K562 (cell line): ENCODE results near the gene BBX. TPM values are rescaled to one million over a fixed set of nuclear protein-coding genes. Genes with fewer than 3 reads are reported as not detected.

Experiments
- CHCHD3 ChIP-seq: fragments of 250-450 bp; sonication (Bioruptor Pico); IDR thresholded peaks from 2 replicates; pipeline ENCODE4 v2.1.2; 2022; ENCODE audit warnings: mild to moderate bottlenecking
- CHD2 ChIP-seq: IDR thresholded peaks from 2 replicates; pipeline ENCODE4 v1.6.1; 2011; ENCODE audit warnings: low read depth, low read length
- ELF2 ChIP-seq: fragments of 250-450 bp; sonication (Bioruptor Pico); IDR thresholded peaks from 2 replicates; pipeline ENCODE4 v1.5.0; 2021; ENCODE audit warnings: mild to moderate bottlenecking
- HCFC1 ChIP-seq: IDR thresholded peaks from 2 replicates; pipeline ENCODE4 v1.6.1; 2012; ENCODE audit warnings: low read depth, low read length, improper control_type of control experiment
- HLTF ChIP-seq: fragments of 450-650 bp; IDR thresholded peaks from 2 replicates; pipeline ENCODE4 v1.6.1; 2016
- HSF4 ChIP-seq: fragments of 250-450 bp; sonication (Bioruptor Pico); IDR thresholded peaks from 2 replicates; pipeline ENCODE4 v2.1.2; 2022; ENCODE audit warnings: mild to moderate bottlenecking, moderate library complexity, borderline replicate concordance
- JUND ChIP-seq, 2 experiments: IDR thresholded peaks; 2 replicates in 1 of 2; 3 replicates in 1 of 2; pipeline ENCODE4 v1.6.1; 2011; ENCODE audit warnings: borderline replicate concordance in 2 of 2, low read depth in 2 of 2, low read length in 2 of 2, improper control_type of control experiment in 1 of 2, missing biosample characterization in 1 of 2, missing genetic modification characterization in 1 of 2, missing genetic modification reagents in 1 of 2
- NR2C2 ChIP-seq, 2 experiments: fragments of 200-800 bp in 1 of 2; sonication (Bioruptor generic) in 1 of 2; sonication (generic) in 1 of 2; formaldehyde crosslinking in 1 of 2; IDR thresholded peaks; 2 replicates each; pipeline versions ENCODE4 v1.6.1 to v1.8.0; 2016 to 2022; ENCODE audit warnings: mild to moderate bottlenecking in 1 of 2, missing compliant biosample characterization in 1 of 2, missing genetic modification characterization in 1 of 2, missing genetic modification reagents in 1 of 2
- POLR2AphosphoS5 ChIP-seq: IDR thresholded peaks from 2 replicates; pipeline ENCODE4 v1.6.1; 2011; ENCODE audit warnings: mild to moderate bottlenecking, low read depth, low read length, moderate library complexity; ENCODE audit not compliant: control insufficient read depth, insufficient read depth
- POLR2G ChIP-seq: fragments of 200-400 bp; formaldehyde crosslinking; IDR thresholded peaks from 2 replicates; pipeline ENCODE4 v1.6.1; 2017; ENCODE audit warnings: low read depth, mild to moderate bottlenecking, antibody characterized with exemption, low read length, moderate library complexity
- SNRNP70 ChIP-seq: fragments of 200-400 bp; formaldehyde crosslinking; optimal IDR thresholded peaks from 2 replicates; pipeline ENCODE3; 2017; ENCODE audit warnings: low read depth, low read length
- SUPT5H ChIP-seq: fragments of 450-650 bp; IDR thresholded peaks from 2 replicates; pipeline ENCODE4 v1.6.1; 2016
- TEAD2 ChIP-seq: fragments of 450-650 bp; IDR thresholded peaks from 2 replicates; pipeline ENCODE4 v1.6.1; 2016; ENCODE audit warnings: missing genetic modification characterization, control low read depth, missing compliant biosample characterization
- ZC3H11A ChIP-seq: IDR thresholded peaks from 2 replicates; pipeline ENCODE4 v1.6.1; 2012; ENCODE audit warnings: low read depth, low read length, improper control_type of control experiment
- ZFX ChIP-seq: sonication (generic); formaldehyde crosslinking; IDR thresholded peaks from 2 replicates; pipeline ENCODE4 v1.8.0; 2022; ENCODE audit warnings: mild to moderate bottlenecking, missing genetic modification reagents, moderate library complexity
- ZNF197 ChIP-seq: fragments of 200-800 bp; sonication (Bioruptor generic); IDR thresholded peaks from 2 replicates; pipeline ENCODE4 v1.6.1; 2016; ENCODE audit warnings: low read depth, missing genetic modification characterization, missing compliant biosample characterization
- polyA plus RNA-seq, 8 experiments: library from polyadenylated mRNA; depleted of rRNA in 4 of 8; stranded (reverse) in 5 of 8; unstranded in 3 of 8; fragments of >200 nt; fragmentation: Nextera tagmentation in 2 of 8; fragmentation: Illumina TruSeq in 1 of 8; extraction: Ambion mirVana in 2 of 8; extraction: Trizol in 1 of 8; gene quantifications; 2 replicates each; pipeline versions ENCODE4 v1.2.1 to v1.2.3, GENCODE V29; 2011 to 2014; ENCODE audit warnings: inconsistent platforms in 1 of 8, missing spikeins in 1 of 8
- total RNA-seq, 7 experiments: library from RNA; depleted of rRNA in 6 of 7; stranded (reverse); fragments of >200 nt in 6 of 7; fragmentation: Illumina TruSeq in 2 of 7; extraction: Trizol in 2 of 7; gene quantifications; 2 replicates each; pipeline versions ENCODE4 v1.2.1 to v1.2.3, GENCODE V29; 2011 to 2021; ENCODE audit warnings: low replicate concordance in 1 of 7
- TF ChIP-seq, protein P1 (sequence below), 2 experiments: fragments of 150-350 bp in 1 of 2; IDR thresholded peaks; 2 replicates each; pipeline ENCODE4 v1.6.1; 2012 to 2016; ENCODE audit warnings: low read depth in 2 of 2, low read length in 2 of 2, mild to moderate bottlenecking in 1 of 2, moderate library complexity in 1 of 2
- TF ChIP-seq, protein P2 (sequence below): sonication (generic); formaldehyde crosslinking; IDR thresholded peaks from 2 replicates; pipeline ENCODE4 v1.9.0; 2022; ENCODE audit warnings: mild to moderate bottlenecking, missing genetic modification reagents
- TF ChIP-seq, protein P3 (sequence below): conservative IDR thresholded peaks from 2 replicates; pipeline ENCODE4 v1.6.1; 2011; ENCODE audit warnings: low read depth, mild to moderate bottlenecking, low read length; ENCODE audit not compliant: control insufficient read depth
- TF ChIP-seq, protein P4 (sequence below), 3 experiments: IDR thresholded peaks in 2 of 3; conservative IDR thresholded peaks in 1 of 3; 2 replicates each; pipeline ENCODE4 v1.5.1; 2011 to 2012; ENCODE audit warnings: low read length in 3 of 3, mild to moderate bottlenecking in 3 of 3, control low read depth in 2 of 3, improper control_type of control experiment in 1 of 3, inconsistent platforms in 1 of 3, low read depth in 1 of 3, mixed read lengths in 1 of 3, moderate library complexity in 1 of 3; ENCODE audit not compliant: insufficient read depth in 2 of 3

The BBX gene
- total and polyA plus RNA-seq, 9 of the 15 experiments (the other 6 are each of a cell fraction or from before 2014, with no cell fraction given), result 4.9 to 19.5 (median 11.8) TPM

DNA sequence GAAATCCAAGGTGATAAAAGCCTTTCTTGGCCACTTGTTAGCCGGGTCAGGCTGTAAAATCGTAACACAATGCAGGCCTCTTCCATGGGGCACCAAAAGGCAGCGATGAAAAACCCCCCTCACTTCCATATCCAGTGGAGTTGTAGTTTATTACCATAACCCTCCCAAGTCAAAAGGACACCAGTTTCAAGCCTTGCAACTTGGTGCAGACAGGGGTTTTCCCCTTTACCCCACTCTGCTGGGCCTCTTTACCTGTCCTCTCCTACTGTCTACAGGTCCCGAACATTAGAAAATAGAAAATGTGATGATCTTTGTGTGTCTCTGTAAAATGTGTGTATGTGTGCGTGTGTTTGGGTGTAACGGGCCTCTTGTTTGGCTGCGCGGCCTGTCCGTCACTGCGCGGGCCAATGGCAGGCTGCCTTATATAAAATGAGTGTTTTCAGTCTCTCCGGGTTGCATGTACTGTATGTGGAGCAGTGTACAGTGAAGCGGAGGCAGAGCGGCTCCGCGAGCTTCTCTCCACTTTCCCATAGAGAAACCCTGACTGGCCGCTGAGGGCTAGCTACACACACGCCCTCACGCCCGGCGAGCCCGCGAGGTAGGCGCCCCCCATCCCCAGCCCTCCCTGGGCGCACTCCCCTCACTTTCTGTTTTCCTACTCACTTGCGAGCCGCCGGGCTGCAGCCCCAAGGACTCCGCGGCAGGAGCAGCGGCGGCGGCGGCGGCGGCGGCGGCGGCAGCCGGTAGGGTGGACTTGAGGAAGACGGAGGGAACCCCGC is at the start of gene BBX (continued):
- no peak for TF ChIP-seq ZC3H11A
- no peak for TF ChIP-seq HCFC1
- TF ChIP-seq SNRNP70, result no peak
- no peak for TF ChIP-seq NR2C2 (CRISPR knock-in tag; IDR thresholded peaks at IDR 0.05)
- TF ChIP-seq NR2C2 (tag; IDR thresholded peaks at IDR 0.05), result peak; percentile 5; the same call in 1 of the 2 replicates
- TF ChIP-seq, protein P1, sequence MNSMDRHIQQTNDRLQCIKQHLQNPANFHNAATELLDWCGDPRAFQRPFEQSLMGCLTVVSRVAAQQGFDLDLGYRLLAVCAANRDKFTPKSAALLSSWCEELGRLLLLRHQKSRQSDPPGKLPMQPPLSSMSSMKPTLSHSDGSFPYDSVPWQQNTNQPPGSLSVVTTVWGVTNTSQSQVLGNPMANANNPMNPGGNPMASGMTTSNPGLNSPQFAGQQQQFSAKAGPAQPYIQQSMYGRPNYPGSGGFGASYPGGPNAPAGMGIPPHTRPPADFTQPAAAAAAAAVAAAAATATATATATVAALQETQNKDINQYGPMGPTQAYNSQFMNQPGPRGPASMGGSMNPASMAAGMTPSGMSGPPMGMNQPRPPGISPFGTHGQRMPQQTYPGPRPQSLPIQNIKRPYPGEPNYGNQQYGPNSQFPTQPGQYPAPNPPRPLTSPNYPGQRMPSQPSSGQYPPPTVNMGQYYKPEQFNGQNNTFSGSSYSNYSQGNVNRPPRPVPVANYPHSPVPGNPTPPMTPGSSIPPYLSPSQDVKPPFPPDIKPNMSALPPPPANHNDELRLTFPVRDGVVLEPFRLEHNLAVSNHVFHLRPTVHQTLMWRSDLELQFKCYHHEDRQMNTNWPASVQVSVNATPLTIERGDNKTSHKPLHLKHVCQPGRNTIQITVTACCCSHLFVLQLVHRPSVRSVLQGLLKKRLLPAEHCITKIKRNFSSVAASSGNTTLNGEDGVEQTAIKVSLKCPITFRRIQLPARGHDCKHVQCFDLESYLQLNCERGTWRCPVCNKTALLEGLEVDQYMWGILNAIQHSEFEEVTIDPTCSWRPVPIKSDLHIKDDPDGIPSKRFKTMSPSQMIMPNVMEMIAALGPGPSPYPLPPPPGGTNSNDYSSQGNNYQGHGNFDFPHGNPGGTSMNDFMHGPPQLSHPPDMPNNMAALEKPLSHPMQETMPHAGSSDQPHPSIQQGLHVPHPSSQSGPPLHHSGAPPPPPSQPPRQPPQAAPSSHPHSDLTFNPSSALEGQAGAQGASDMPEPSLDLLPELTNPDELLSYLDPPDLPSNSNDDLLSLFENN (IDR thresholded peaks at IDR 0.05; ENCODE audit: low read depth in 2 of 2, low read length in 2 of 2), result no peak
- TF ChIP-seq, protein P2, sequence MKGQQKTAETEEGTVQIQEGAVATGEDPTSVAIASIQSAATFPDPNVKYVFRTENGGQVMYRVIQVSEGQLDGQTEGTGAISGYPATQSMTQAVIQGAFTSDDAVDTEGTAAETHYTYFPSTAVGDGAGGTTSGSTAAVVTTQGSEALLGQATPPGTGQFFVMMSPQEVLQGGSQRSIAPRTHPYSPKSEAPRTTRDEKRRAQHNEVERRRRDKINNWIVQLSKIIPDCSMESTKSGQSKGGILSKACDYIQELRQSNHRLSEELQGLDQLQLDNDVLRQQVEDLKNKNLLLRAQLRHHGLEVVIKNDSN, result no peak
- TF ChIP-seq HLTF, result no peak
- TF ChIP-seq HSF4, result no peak
- no peak for TF ChIP-seq JUND (IDR thresholded peaks at IDR 0.05; ENCODE audit: borderline replicate concordance, low read depth, low read length)
- TF ChIP-seq JUND (tag; IDR thresholded peaks at IDR 0.05; ENCODE audit: borderline replicate concordance, low read depth, low read length), result no peak
- TF ChIP-seq ZNF197, result no peak
- peak; percentile 72 for TF ChIP-seq CHD2
- peak; percentile 68 for TF ChIP-seq POLR2AphosphoS5
- peak; percentile 64 for TF ChIP-seq SUPT5H
- TF ChIP-seq POLR2G, result peak; percentile 82
- TF ChIP-seq ELF2, result no peak
- TF ChIP-seq, protein P3, sequence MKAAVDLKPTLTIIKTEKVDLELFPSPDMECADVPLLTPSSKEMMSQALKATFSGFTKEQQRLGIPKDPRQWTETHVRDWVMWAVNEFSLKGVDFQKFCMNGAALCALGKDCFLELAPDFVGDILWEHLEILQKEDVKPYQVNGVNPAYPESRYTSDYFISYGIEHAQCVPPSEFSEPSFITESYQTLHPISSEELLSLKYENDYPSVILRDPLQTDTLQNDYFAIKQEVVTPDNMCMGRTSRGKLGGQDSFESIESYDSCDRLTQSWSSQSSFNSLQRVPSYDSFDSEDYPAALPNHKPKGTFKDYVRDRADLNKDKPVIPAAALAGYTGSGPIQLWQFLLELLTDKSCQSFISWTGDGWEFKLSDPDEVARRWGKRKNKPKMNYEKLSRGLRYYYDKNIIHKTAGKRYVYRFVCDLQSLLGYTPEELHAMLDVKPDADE, result no peak
- TF ChIP-seq, protein P4, sequence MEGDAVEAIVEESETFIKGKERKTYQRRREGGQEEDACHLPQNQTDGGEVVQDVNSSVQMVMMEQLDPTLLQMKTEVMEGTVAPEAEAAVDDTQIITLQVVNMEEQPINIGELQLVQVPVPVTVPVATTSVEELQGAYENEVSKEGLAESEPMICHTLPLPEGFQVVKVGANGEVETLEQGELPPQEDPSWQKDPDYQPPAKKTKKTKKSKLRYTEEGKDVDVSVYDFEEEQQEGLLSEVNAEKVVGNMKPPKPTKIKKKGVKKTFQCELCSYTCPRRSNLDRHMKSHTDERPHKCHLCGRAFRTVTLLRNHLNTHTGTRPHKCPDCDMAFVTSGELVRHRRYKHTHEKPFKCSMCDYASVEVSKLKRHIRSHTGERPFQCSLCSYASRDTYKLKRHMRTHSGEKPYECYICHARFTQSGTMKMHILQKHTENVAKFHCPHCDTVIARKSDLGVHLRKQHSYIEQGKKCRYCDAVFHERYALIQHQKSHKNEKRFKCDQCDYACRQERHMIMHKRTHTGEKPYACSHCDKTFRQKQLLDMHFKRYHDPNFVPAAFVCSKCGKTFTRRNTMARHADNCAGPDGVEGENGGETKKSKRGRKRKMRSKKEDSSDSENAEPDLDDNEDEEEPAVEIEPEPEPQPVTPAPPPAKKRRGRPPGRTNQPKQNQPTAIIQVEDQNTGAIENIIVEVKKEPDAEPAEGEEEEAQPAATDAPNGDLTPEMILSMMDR (IDR thresholded peaks at IDR 0.05 in 2 of 3, conservative IDR thresholded peaks at IDR 0.05 in 1 of 3; ENCODE audit: insufficient read depth in 2 of 3, low read depth in 1 of 3, low read length in 3 of 3), result no peak
- no peak for TF ChIP-seq TEAD2 (tag)
- no peak; the same call in 1 of the 2 replicates for TF ChIP-seq ZFX (CRISPR knock-in tag)
- no peak for TF ChIP-seq CHCHD3 (CRISPR knock-in tag)
